Liver (tissue), 9 donors: ENCODE data around the gene ERFE. TPM values are rescaled to one million over a fixed set of nuclear protein-coding genes. Genes with fewer than 3 reads are reported as not detected.

Experiments
- DNase-seq: peaks from one replicate; pipeline ENCODE4 v3.0.0-alpha.2; 2017; ENCODE audit warnings: low spot score
- H3K27ac ChIP-seq, 2 donors: one replicate each; pipeline ENCODE4 v1.7.0; 2013; ENCODE audit warnings: inconsistent platforms in 2 of 2, low read length in 2 of 2, control low read depth in 1 of 2, low read depth in 1 of 2, mild to moderate bottlenecking in 1 of 2
- H3K27me3 ChIP-seq, 4 donors: one replicate each; pipeline versions ENCODE4 v1.6.1 to v1.7.0; 2013; ENCODE audit warnings: low read length in 3 of 4, inconsistent platforms in 1 of 4, mild to moderate bottlenecking in 1 of 4, moderate library complexity in 1 of 4; ENCODE audit not compliant: control insufficient read depth in 4 of 4, insufficient read depth in 4 of 4
- H3K36me3 ChIP-seq, 4 donors: one replicate each; pipeline versions ENCODE4 v1.6.1 to v1.7.0; 2013; ENCODE audit warnings: low read length in 3 of 4, mild to moderate bottlenecking in 3 of 4, low read depth in 1 of 4, moderate library complexity in 1 of 4; ENCODE audit not compliant: control insufficient read depth in 4 of 4, insufficient read depth in 3 of 4
- H3K4me1 ChIP-seq, 4 donors: one replicate each; pipeline versions ENCODE4 v1.6.1 to v1.7.0; 2013; ENCODE audit warnings: low read length in 3 of 4, mild to moderate bottlenecking in 3 of 4, moderate library complexity in 1 of 4; ENCODE audit not compliant: control insufficient read depth in 4 of 4, insufficient read depth in 4 of 4
- H3K4me3 ChIP-seq, 3 donors: one replicate each; pipeline versions ENCODE4 v1.6.1 to v1.7.0; 2013; ENCODE audit warnings: low read length in 3 of 3, control low read depth in 1 of 3, low read depth in 1 of 3, mild to moderate bottlenecking in 1 of 3
- H3K9ac ChIP-seq, 2 donors: one replicate each; pipeline ENCODE4 v1.7.0; 2013; ENCODE audit warnings: low read length in 2 of 2, mild to moderate bottlenecking in 2 of 2, moderate library complexity in 2 of 2, control low read depth in 1 of 2, low read depth in 1 of 2
- H3K9me3 ChIP-seq, 4 donors: one replicate each; pipeline versions ENCODE4 v1.6.1 to v1.7.0; 2013; ENCODE audit warnings: low read length in 3 of 4; ENCODE audit not compliant: control insufficient read depth in 4 of 4
- ATF3 ChIP-seq: IDR thresholded peaks from 2 replicates; pipeline ENCODE4 v1.6.1; 2016; ENCODE audit warnings: antibody characterized with exemption
- FOXA1 ChIP-seq: IDR thresholded peaks from 2 replicates; pipeline ENCODE4 v1.6.1; 2016; ENCODE audit warnings: antibody characterized with exemption
- FOXA2 ChIP-seq: IDR thresholded peaks from 2 replicates; pipeline ENCODE4 v1.6.1; 2016; ENCODE audit warnings: antibody characterized with exemption
- GABPA ChIP-seq, 2 donors: IDR thresholded peaks in 1 of 2; conservative IDR thresholded peaks in 1 of 2; 2 replicates each; pipeline ENCODE4 v1.6.1; 2016; ENCODE audit warnings: antibody characterized with exemption in 2 of 2, mild to moderate bottlenecking in 1 of 2, moderate library complexity in 1 of 2
- HNF4A ChIP-seq, 2 donors: conservative IDR thresholded peaks; 2 replicates each; pipeline ENCODE4 v1.6.1; 2016; ENCODE audit warnings: antibody characterized with exemption in 2 of 2, mild to moderate bottlenecking in 2 of 2
- HNF4G ChIP-seq: IDR thresholded peaks from 2 replicates; pipeline ENCODE4 v1.6.1; 2016; ENCODE audit warnings: antibody characterized with exemption
- JUND ChIP-seq, 2 donors: IDR thresholded peaks; 2 replicates each; pipeline ENCODE4 v1.6.1; 2016; ENCODE audit warnings: antibody characterized with exemption in 2 of 2
- NR2F2 ChIP-seq: IDR thresholded peaks from 2 replicates; pipeline ENCODE4 v1.6.1; 2016; ENCODE audit warnings: antibody characterized with exemption
- RAD21 ChIP-seq, 2 donors: IDR thresholded peaks; 2 replicates each; pipeline ENCODE4 v1.6.1; 2016; ENCODE audit warnings: antibody characterized with exemption in 2 of 2, mild to moderate bottlenecking in 2 of 2
- RXRA ChIP-seq, 2 donors: IDR thresholded peaks; 2 replicates each; pipeline ENCODE4 v1.6.1; 2017 to 2018; ENCODE audit warnings: antibody characterized with exemption in 2 of 2, mild to moderate bottlenecking in 1 of 2
- TAF1 ChIP-seq: conservative IDR thresholded peaks from 2 replicates; pipeline ENCODE4 v1.6.1; 2016; ENCODE audit warnings: antibody characterized with exemption, mild to moderate bottlenecking
- YY1 ChIP-seq: IDR thresholded peaks from 2 replicates; pipeline ENCODE4 v1.6.1; 2016; ENCODE audit warnings: antibody characterized with exemption, mild to moderate bottlenecking
- WGBS: extraction: QIAGEN DNeasy Blood & Tissue Kit; methylation state at CpG from one replicate; pipeline ENCODE4 v1.1.7; 2013; 5-methylcytosine and 5-hydroxymethylcytosine counted together
- polyA plus RNA-seq, 2 donors: library from polyadenylated mRNA; stranded (reverse) in 1 of 2; unstranded in 1 of 2; fragments of 200-250 nt in 1 of 2; fragments of >200 nt in 1 of 2; fragmentation: Nextera tagmentation in 1 of 2; extraction: Ambion mirVana in 1 of 2; gene quantifications; one replicate each; pipeline versions ENCODE4 v1.2.1 to v1.2.3, GENCODE V29; 2013 to 2015
- total RNA-seq, 2 donors: library from RNA; depleted of rRNA; stranded (reverse); fragments of >200 nt; gene quantifications; one replicate each; pipeline ENCODE4 v1.2.3, GENCODE V29; 2014
- TF ChIP-seq, protein P1 (sequence below): IDR thresholded peaks from 2 replicates; pipeline ENCODE4 v1.6.1; 2016; ENCODE audit warnings: antibody characterized with exemption
- TF ChIP-seq, protein P2 (sequence below): IDR thresholded peaks from 2 replicates; pipeline ENCODE4 v1.6.1; 2016; ENCODE audit warnings: antibody characterized with exemption
- TF ChIP-seq, protein P3 (sequence below): fragments of 150-350 bp; IDR thresholded peaks from 2 replicates; pipeline ENCODE4 v1.5.1; 2017; ENCODE audit warnings: improper control_type of control experiment, low read depth, low read length; ENCODE audit not compliant: missing input control
- TF ChIP-seq, protein P4 (sequence below): IDR thresholded peaks from 2 replicates; pipeline ENCODE4 v1.6.1; 2016; ENCODE audit warnings: antibody characterized with exemption, mild to moderate bottlenecking
- donor health status: healthy.
- donor health status: healthy.
- donor health status: healthy.
- donor health status: healthy.
- donor health status: healthy.

ERFE gene
- total and polyA plus RNA-seq, 4 donors = 0.17 to 14.0 TPM; not detected in 2

DNA sequence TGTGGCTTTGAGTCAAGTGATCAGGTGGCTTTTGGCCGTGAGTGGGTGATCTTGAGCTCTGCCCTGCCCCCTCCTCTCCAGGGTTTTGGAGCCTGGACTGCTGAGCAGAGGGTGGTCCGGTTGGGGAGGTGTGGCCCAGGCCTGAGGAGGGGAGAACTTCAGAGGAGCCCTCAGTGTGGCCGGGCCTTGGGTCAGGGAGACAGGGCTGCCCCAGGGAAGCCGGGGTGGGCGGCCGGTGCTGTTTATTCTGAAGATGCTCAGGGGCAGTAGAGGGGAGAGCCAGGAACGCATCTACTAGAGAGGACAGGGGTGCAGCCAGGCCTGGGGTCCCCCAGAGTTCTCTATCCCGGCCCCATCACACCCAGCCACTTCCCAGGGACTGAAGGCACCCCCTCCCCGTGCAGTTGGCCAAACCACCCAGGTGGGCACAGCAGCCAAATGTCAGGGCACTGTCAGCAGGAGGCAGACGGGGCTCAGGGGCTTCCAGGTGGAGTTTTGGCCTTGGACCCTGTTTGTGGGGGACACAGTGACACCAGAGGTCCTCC, 963 bp downstream of the ERFE start:
- Histone ChIP-seq H3K9ac (no peak overlapping the region), H3K27me3 (no peaks in the 10 kb centered on the region), H3K4me3 (no peak overlapping the region), H3K36me3 (no peaks in the 10 kb centered on the region), H3K27ac (no peak overlapping the region), H3K9me3 (no peaks in the 10 kb centered on the region), H3K4me1 (peaks cover 0 to 14% (median 7%) of the 10 kb centered on the region in 4 donors)
- TF ChIP-seq YY1 (no peak), ATF3 (no peak), RXRA (IDR thresholded peaks at IDR 0.05) (no peak)
- WGBS = 56% methylated on average over 10 of the region's 10 CpGs
- DNase-seq = no peak

DNA sequence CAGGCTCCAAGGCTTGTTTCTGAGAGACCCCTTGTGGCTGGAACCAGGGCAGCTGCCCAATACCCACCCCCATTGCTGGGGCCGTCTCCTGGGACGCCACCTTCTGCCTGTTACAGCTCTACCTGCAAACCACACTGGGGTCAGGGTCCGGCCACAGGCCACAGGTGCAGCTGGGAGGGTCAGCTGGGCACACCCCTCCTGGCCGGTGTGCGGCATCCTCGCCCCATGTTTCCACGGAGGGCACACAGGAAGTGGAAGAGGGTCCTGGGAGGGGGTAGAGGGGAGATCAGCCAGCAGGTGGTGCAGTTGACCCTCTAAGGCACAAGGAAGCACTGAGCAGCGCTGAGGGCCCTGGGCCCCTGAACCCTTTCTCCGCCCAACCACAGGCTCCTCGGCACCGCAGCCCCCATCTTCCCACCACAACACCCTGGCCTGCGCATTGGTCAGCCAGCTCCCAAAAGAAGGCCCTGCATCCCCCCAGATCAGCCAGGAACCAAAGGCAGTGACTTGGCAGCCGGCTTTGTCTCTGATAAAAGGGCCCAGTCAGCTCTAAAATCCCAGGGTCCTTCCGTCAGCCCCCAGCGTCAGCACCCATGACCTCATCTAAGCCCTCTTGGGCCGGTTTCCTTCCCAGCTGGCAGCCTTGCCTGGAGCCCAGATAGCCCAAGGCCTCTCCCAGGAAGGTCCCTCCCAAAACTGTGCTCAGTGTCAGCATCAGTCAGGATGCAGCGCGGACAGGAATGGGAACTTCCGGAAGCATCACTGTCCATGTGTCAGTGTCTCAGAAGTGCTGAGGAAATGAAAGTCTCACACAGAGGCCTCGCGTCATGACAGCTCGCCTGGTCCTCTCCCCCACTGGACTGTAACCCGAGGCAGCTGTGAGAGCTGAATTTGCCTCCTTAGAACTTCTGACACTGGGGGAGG, 1.7 kb downstream of the ERFE start:
- Histone ChIP-seq H3K9ac (no peak overlapping the region), H3K27me3 (no peaks in the 10 kb centered on the region), H3K36me3 (no peaks in the 10 kb centered on the region), H3K4me3 (no peak overlapping the region), H3K9me3 (no peaks in the 10 kb centered on the region), H3K27ac (no peak overlapping the region), H3K4me1 (peaks cover 0 to 14% (median 7%) of the 10 kb centered on the region in 4 donors)
- no peak for TF ChIP-seq HNF4G
- TF ChIP-seq RAD21 (IDR thresholded peaks at IDR 0.05) = peak in 1 of 2 donors; percentile 5
- TF ChIP-seq FOXA1 = no peak
- DNase-seq = no peak
- WGBS = 65% methylated on average over 23 of the region's 23 CpGs

- Histone ChIP-seq H3K4me3 (no peak overlapping the region), H3K27ac (no peak overlapping the region), H3K4me1 (peaks cover 0 to 14% (median 7%) of the 10 kb centered on the region in 4 donors), H3K9me3 (no peaks in the 10 kb centered on the region), H3K27me3 (no peaks in the 10 kb centered on the region), H3K9ac (no peak overlapping the region), H3K36me3 (no peaks in the 10 kb centered on the region)
- no peak for DNase-seq
- no peak for TF ChIP-seq GABPA (IDR thresholded peaks at IDR 0.05 in 1 of 2, conservative IDR thresholded peaks at IDR 0.05 in 1 of 2)
- TF ChIP-seq, protein P1, sequence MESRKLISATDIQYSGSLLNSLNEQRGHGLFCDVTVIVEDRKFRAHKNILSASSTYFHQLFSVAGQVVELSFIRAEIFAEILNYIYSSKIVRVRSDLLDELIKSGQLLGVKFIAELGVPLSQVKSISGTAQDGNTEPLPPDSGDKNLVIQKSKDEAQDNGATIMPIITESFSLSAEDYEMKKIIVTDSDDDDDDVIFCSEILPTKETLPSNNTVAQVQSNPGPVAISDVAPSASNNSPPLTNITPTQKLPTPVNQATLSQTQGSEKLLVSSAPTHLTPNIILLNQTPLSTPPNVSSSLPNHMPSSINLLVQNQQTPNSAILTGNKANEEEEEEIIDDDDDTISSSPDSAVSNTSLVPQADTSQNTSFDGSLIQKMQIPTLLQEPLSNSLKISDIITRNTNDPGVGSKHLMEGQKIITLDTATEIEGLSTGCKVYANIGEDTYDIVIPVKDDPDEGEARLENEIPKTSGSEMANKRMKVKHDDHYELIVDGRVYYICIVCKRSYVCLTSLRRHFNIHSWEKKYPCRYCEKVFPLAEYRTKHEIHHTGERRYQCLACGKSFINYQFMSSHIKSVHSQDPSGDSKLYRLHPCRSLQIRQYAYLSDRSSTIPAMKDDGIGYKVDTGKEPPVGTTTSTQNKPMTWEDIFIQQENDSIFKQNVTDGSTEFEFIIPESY = no peak
- TF ChIP-seq FOXA2 = no peak
- no peak for TF ChIP-seq RAD21 (IDR thresholded peaks at IDR 0.05)
- TF ChIP-seq HNF4A (conservative IDR thresholded peaks at IDR 0.05) = no peak
- TF ChIP-seq, protein P2, sequence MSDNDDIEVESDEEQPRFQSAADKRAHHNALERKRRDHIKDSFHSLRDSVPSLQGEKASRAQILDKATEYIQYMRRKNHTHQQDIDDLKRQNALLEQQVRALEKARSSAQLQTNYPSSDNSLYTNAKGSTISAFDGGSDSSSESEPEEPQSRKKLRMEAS = no peak
- TF ChIP-seq, protein P3, sequence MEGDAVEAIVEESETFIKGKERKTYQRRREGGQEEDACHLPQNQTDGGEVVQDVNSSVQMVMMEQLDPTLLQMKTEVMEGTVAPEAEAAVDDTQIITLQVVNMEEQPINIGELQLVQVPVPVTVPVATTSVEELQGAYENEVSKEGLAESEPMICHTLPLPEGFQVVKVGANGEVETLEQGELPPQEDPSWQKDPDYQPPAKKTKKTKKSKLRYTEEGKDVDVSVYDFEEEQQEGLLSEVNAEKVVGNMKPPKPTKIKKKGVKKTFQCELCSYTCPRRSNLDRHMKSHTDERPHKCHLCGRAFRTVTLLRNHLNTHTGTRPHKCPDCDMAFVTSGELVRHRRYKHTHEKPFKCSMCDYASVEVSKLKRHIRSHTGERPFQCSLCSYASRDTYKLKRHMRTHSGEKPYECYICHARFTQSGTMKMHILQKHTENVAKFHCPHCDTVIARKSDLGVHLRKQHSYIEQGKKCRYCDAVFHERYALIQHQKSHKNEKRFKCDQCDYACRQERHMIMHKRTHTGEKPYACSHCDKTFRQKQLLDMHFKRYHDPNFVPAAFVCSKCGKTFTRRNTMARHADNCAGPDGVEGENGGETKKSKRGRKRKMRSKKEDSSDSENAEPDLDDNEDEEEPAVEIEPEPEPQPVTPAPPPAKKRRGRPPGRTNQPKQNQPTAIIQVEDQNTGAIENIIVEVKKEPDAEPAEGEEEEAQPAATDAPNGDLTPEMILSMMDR = no peak
- TF ChIP-seq, protein P4, sequence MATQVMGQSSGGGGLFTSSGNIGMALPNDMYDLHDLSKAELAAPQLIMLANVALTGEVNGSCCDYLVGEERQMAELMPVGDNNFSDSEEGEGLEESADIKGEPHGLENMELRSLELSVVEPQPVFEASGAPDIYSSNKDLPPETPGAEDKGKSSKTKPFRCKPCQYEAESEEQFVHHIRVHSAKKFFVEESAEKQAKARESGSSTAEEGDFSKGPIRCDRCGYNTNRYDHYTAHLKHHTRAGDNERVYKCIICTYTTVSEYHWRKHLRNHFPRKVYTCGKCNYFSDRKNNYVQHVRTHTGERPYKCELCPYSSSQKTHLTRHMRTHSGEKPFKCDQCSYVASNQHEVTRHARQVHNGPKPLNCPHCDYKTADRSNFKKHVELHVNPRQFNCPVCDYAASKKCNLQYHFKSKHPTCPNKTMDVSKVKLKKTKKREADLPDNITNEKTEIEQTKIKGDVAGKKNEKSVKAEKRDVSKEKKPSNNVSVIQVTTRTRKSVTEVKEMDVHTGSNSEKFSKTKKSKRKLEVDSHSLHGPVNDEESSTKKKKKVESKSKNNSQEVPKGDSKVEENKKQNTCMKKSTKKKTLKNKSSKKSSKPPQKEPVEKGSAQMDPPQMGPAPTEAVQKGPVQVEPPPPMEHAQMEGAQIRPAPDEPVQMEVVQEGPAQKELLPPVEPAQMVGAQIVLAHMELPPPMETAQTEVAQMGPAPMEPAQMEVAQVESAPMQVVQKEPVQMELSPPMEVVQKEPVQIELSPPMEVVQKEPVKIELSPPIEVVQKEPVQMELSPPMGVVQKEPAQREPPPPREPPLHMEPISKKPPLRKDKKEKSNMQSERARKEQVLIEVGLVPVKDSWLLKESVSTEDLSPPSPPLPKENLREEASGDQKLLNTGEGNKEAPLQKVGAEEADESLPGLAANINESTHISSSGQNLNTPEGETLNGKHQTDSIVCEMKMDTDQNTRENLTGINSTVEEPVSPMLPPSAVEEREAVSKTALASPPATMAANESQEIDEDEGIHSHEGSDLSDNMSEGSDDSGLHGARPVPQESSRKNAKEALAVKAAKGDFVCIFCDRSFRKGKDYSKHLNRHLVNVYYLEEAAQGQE = no peak
- no peak for TF ChIP-seq JUND (IDR thresholded peaks at IDR 0.05)
- TF ChIP-seq TAF1 = no peak
- TF ChIP-seq NR2F2 = no peak
- TF ChIP-seq YY1 = no peak
- no peak for TF ChIP-seq RXRA (IDR thresholded peaks at IDR 0.05)
- 90% methylated on average over 21 of the region's 21 CpGs for WGBS
Observed at GRCh38 chr2:238161291-238162051, 2.7 kb downstream of the ERFE start.
